Heart left ventricle (tissue), 16 donors: Measurements from ENCODE around the gene GALNTL6. TPM values are rescaled to one million over a fixed set of nuclear protein-coding genes. Genes with fewer than 3 reads are reported as not detected.

ENCODE experiments used
- ATAC-seq, 4 donors: fragments of 200-7000 bp; cut with Tn5 transposase; one replicate each; pipeline ENCODE4 v1.9.1; 2020 to 2022; ENCODE audit warnings: moderate library complexity in 4 of 4, mild to moderate bottlenecking in 3 of 4, moderate number of reproducible peaks in 1 of 4
- DNase-seq, 5 donors: peaks; one replicate each; pipeline ENCODE4 v3.0.0-alpha.2; 2020
- H3K27ac ChIP-seq, 12 donors: fragments of 200-600 bp; sonication (generic) in 4 of 12; one replicate each; pipeline versions ENCODE4 v1.5.0 to v1.8.0; 2016 to 2022; ENCODE audit warnings: mild to moderate bottlenecking in 2 of 12
- H3K27me3 ChIP-seq, 9 donors: fragments of 200-600 bp; sonication (generic) in 2 of 9; one replicate each; pipeline versions ENCODE4 v1.5.1 to v1.8.0; 2016 to 2022; ENCODE audit warnings: mild to moderate bottlenecking in 3 of 9
- H3K36me3 ChIP-seq, 9 donors: fragments of 200-600 bp; sonication (generic) in 2 of 9; one replicate each; pipeline versions ENCODE4 v1.5.0 to v1.8.0; 2018 to 2022; ENCODE audit warnings: mild to moderate bottlenecking in 2 of 9
- H3K4me1 ChIP-seq, 12 donors: fragments of 200-600 bp; sonication (generic) in 4 of 12; one replicate each; pipeline versions ENCODE4 v1.5.0 to v1.8.0; 2016 to 2022; ENCODE audit warnings: mild to moderate bottlenecking in 3 of 12
- H3K4me3 ChIP-seq, 12 donors: fragments of 200-600 bp; sonication (generic) in 4 of 12; one replicate each; pipeline versions ENCODE4 v1.5.0 to v1.8.0; 2017 to 2022; ENCODE audit warnings: mild to moderate bottlenecking in 9 of 12, moderate library complexity in 4 of 12
- H3K9me3 ChIP-seq, 12 donors: fragments of 200-600 bp; sonication (generic) in 4 of 12; one replicate each; pipeline versions ENCODE4 v1.5.0 to v1.8.0; 2016 to 2022; ENCODE audit warnings: mild to moderate bottlenecking in 1 of 12
- POLR2A ChIP-seq, 2 donors: fragments of 450-650 bp; IDR thresholded peaks; one replicate each; pipeline ENCODE4 v1.6.1; 2017; ENCODE audit warnings: antibody characterized with exemption in 2 of 2, mild to moderate bottlenecking in 2 of 2, moderate library complexity in 2 of 2
- WGBS, 4 donors: extraction: QIAGEN DNeasy Blood & Tissue Kit in 2 of 4; methylation state at CpG; one replicate each; pipeline versions ENCODE4 v1.1.5 to v1.1.7; 2013 to 2018; 5-methylcytosine and 5-hydroxymethylcytosine counted together
- intact Hi-C, 10 donors: fragments of 100-400 bp; cut with DNase I; formaldehyde crosslinking; loops; one replicate each; pipeline versions ENCODE4 v1.11.1 to v1.14.2; 2022
- polyA plus RNA-seq, 2 donors: library from polyadenylated mRNA; stranded (reverse); fragments of 200-250 nt; gene quantifications; one replicate each; pipeline ENCODE4 v1.2.3, GENCODE V29; 2013
- total RNA-seq, 9 donors: library from RNA; depleted of rRNA in 2 of 9; stranded (reverse); fragments of >200 nt in 2 of 9; fragmentation: NEBNext Ultra II Directional in 3 of 9; extraction: Animal tissue kit (Norgen Biotek cat#: 25700) in 3 of 9; gene quantifications; one replicate each; pipeline versions ENCODE4 v1.1.0 to v1.2.4, GENCODE V29; 2016 to 2023
- TF ChIP-seq, protein P1 (sequence below), 12 donors: fragments of 200-600 bp; sonication (generic) in 4 of 12; IDR thresholded peaks; one replicate each; pipeline versions ENCODE4 v1.5.0 to v1.8.0; 2018 to 2022; ENCODE audit warnings: antibody characterized with exemption in 12 of 12, mild to moderate bottlenecking in 5 of 12
- donor health status: ischemic (EF 13 %, LVEDD 7.1; RV severe dilation, severe dysfunction).
- donor health status: healthy with polysubstance abuse.
- donor health status: DM: no; HTN: yes; CAD: no.
- donor health status: DM: no; HTN: no; CAD: no.
- donor health status: ischemic (EF 25% LVEDD 6.9; RV normal size, moderate dysfunction).
- donor health status: ischemic (EF 25% LVEDD 5.7; RV mildly dilated, moderate dysfunction).
- donor health status: healthy.
- donor health status: DM: yes; HTN: yes; CAD: no.
- donor health status: ischemic (EF 35%, LVEDD 5.7; RV mildly dilated, moderate dysfunction).
- donor health status: nonischemic (EF 11% LVEDD 7.7; RV severe dilation, severe dysfunction).
- donor health status: DM: yes; HTN: yes; CAD: no.
- donor health status: PGD.
- donor health status: ischemic (EF 29% LVEDD 5.4; RV normal size, mild dysfunction).
- donor health status: nonischemic (EF 23%, LVEDD 6.1; RV moderate dilation, normal function).

Gene GALNTL6
- total and polyA plus RNA-seq, 11 donors: 0.33 to 0.52 TPM; not detected in 9

DNA sequence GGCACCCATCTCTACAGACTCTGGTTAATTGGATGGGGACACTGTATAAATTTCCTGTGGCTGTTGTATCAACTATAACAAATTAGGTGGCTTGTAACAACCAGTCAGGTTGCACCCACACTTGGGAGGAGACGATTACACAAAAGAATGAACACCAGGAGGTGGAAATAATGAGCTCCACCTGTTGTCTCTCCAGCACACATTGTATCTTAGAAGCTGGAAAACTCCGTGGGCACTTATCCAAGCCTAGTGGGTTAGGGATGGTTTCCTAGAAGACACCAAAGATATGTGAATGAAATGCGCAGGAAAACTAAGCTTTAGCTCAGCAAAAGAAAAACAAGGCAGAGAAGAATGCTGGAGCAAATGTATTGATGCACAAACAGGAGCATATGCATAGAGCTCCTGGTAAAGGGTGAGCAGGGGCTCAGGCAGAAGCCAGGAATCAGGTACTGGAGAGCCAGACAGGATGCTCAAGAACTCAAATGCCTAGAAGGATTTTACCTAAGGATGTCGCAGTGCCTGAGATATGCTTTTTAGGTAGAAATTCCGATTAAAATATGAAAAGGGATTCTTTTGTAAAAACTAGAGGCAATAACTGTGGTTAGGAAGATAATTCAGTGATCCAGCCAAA lies 111.7 kb downstream of the GALNTL6 start:
- WGBS, 4 donors: 60 to 67% (median 64%) methylated on average over 5 of the region's 5 CpGs
- Histone ChIP-seq H3K27me3 (no peaks in the 10 kb centered on the region), H3K4me3 (no peak overlapping the region), H3K4me1 (no peaks in the 10 kb centered on the region), H3K9me3 (no peaks in the 10 kb centered on the region), H3K36me3 (no peaks in the 10 kb centered on the region), H3K27ac (no peak overlapping the region)
- ATAC-seq (no peak), DNase-seq (no peak)
- TF ChIP-seq, protein P1, sequence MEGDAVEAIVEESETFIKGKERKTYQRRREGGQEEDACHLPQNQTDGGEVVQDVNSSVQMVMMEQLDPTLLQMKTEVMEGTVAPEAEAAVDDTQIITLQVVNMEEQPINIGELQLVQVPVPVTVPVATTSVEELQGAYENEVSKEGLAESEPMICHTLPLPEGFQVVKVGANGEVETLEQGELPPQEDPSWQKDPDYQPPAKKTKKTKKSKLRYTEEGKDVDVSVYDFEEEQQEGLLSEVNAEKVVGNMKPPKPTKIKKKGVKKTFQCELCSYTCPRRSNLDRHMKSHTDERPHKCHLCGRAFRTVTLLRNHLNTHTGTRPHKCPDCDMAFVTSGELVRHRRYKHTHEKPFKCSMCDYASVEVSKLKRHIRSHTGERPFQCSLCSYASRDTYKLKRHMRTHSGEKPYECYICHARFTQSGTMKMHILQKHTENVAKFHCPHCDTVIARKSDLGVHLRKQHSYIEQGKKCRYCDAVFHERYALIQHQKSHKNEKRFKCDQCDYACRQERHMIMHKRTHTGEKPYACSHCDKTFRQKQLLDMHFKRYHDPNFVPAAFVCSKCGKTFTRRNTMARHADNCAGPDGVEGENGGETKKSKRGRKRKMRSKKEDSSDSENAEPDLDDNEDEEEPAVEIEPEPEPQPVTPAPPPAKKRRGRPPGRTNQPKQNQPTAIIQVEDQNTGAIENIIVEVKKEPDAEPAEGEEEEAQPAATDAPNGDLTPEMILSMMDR (IDR thresholded peaks at IDR 0.05): no peak
- no peak for TF ChIP-seq POLR2A (IDR thresholded peaks at IDR 0.05)
- intact Hi-C loops: no loop called here

DNA sequence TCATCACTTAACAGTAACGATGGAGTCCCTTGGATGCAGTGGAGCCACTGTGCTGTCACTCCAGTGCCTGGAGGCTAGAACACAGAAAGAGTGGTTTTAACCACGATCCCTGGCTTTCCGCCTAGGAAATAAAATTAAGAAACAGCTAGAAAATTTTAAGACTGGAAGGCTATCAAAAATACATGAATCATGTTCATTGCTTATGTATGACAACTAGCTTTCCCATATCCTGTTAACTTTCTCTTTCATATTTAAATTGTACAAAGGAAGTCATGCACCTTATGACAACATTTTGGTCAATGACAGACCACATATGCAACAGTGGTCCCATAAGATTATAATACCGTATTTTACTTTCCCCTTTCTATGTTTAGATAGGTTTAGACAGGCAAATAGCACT lies 115.1 kb downstream of the GALNTL6 start:
- intact Hi-C loops: no loop called here
- Histone ChIP-seq H3K27ac (no peak overlapping the region), H3K36me3 (no peaks in the 10 kb centered on the region), H3K9me3 (no peaks in the 10 kb centered on the region), H3K4me3 (no peak overlapping the region), H3K27me3 (no peaks in the 10 kb centered on the region), H3K4me1 (no peaks in the 10 kb centered on the region)
- ATAC-seq: no peak
- 78 to 83% (median 81%) methylated on average over 4 of the region's 4 CpGs for WGBS, 4 donors
- TF ChIP-seq, protein P1 (IDR thresholded peaks at IDR 0.05): no peak
- DNase-seq: no peak

DNA sequence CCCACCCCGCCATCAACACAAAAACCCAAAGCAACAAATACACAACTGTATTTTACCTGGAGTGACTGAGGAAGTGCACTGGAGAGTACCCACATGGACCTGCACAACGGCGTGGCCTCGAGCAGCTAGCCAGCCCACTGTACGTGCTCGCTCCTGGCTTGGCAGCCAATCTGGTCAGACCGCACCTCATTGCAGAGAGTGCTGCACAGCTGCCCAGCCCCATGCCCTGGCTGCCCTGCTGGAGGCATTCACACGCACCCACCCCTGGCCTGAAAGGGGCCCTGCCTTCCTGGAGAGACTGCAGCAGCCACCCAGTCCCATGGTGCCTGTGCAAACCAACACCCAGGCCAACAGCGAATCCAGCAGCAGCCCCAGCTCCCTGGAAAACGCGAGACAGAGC lies 116.3 kb downstream of the GALNTL6 start:
- ATAC-seq: peak in 1 of 4 donors; percentile 29
- no peak for DNase-seq
- Histone ChIP-seq H3K36me3 (no peaks in the 10 kb centered on the region), H3K9me3 (no peaks in the 10 kb centered on the region), H3K4me3 (no peak overlapping the region), H3K4me1 (no peaks in the 10 kb centered on the region), H3K27me3 (no peaks in the 10 kb centered on the region), H3K27ac (no peak overlapping the region)
- TF ChIP-seq POLR2A (IDR thresholded peaks at IDR 0.05): no peak
- TF ChIP-seq, protein P1 (IDR thresholded peaks at IDR 0.05): no peak
- intact Hi-C loops: no loop called here
- 88 to 95% (median 90%) methylated on average over 9 to 11 of the region's 11 CpGs for WGBS, 4 donors

DNA sequence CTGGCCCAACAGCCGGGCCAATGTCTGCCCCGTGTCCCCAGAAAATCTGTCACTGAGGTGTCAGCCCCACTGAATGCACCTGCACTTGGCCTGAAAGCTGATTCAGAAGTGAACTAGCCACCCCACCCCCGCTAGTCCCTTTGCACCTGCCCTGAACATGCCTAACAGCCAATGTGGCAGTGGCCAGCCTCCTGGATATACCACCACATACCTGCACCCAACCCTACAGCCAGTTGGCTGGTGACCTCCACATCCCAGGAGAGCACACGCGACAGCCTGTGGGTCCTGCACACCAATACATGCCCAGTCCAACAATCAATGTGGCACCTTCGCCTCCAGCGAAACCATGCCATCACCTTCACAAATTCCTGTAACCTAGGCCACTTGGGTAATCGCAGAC lies 116.7 kb downstream of the GALNTL6 start:
- ATAC-seq: peak in 1 of 4 donors; percentile 34
- H3K27ac ChIP-seq: no peak overlapping the region
- H3K4me3 ChIP-seq: no peak overlapping the region
- TF ChIP-seq, protein P1 (IDR thresholded peaks at IDR 0.05): no peak
- no peak for TF ChIP-seq POLR2A (IDR thresholded peaks at IDR 0.05)
- H3K4me1 ChIP-seq: no peaks in the 10 kb centered on the region
- H3K36me3 ChIP-seq: no peaks in the 10 kb centered on the region
- H3K9me3 ChIP-seq: no peaks in the 10 kb centered on the region
- intact Hi-C loops: no loop called here
- DNase-seq: peak in 1 of 5 donors; percentile 44
- H3K27me3 ChIP-seq: no peaks in the 10 kb centered on the region
- WGBS, 4 donors: 84 to 92% (median 91%) methylated on average over 8 of the region's 8 CpGs
